GM23338 (cell line): ENCODE results near the gene FOXQ1. TPM values are rescaled to one million over a fixed set of nuclear protein-coding genes. Genes with fewer than 3 reads are reported as not detected.
A peak's percentile ranks its signal among the peaks of the same experiment; 100 is the strongest.

ENCODE experiments used
- ATAC-seq: fragments of 200-7000 bp; cut with Tn5 transposase; 3 replicates; pipeline ENCODE4 v1.9.1; 2020
- DNase-seq: peaks from one replicate; pipeline ENCODE4 v3.0.0-alpha.2; 2015; ENCODE audit warnings: low spot score
- H2AFZ ChIP-seq: fragments of 200-600 bp; sonication (generic); 2 replicates; pipeline ENCODE4 v1.8.0; 2016; ENCODE audit warnings: antibody characterized with exemption, mild to moderate bottlenecking, moderate library complexity
- H3F3A ChIP-seq: fragments of 200-600 bp; sonication (generic); replicated peaks from 2 replicates; pipeline ENCODE4 v1.8.0; 2017; ENCODE audit warnings: antibody characterized with exemption, mixed run types, low read depth
- H3K27ac ChIP-seq: fragments of 200-600 bp; sonication (generic); 2 replicates; pipeline ENCODE4 v1.6.1; 2016; ENCODE audit warnings: low read depth
- H3K27me3 ChIP-seq: fragments of 200-600 bp; sonication (generic); 2 replicates; pipeline ENCODE4 v1.8.0; 2016; ENCODE audit warnings: mild to moderate bottlenecking, mixed run types, moderate library complexity; ENCODE audit not compliant: insufficient read depth
- H3K36me3 ChIP-seq: fragments of 200-600 bp; sonication (generic); 2 replicates; pipeline ENCODE4 v1.8.0; 2016; ENCODE audit warnings: mild to moderate bottlenecking; ENCODE audit not compliant: insufficient read depth
- H3K4me1 ChIP-seq: fragments of 200-600 bp; sonication (generic); 2 replicates; pipeline ENCODE4 v1.8.0; 2016; ENCODE audit warnings: mild to moderate bottlenecking, moderate library complexity; ENCODE audit not compliant: insufficient read depth
- H3K4me2 ChIP-seq: fragments of 200-600 bp; sonication (generic); 2 replicates; pipeline ENCODE4 v1.7.1; 2017; ENCODE audit warnings: mixed run types
- H3K4me3 ChIP-seq: fragments of 200-600 bp; sonication (generic); 2 replicates; pipeline ENCODE4 v1.6.1; 2016; ENCODE audit warnings: mixed run types
- H3K79me2 ChIP-seq: fragments of 200-600 bp; sonication (generic); replicated peaks from 2 replicates; pipeline ENCODE4 v1.8.0; 2017; ENCODE audit warnings: mild to moderate bottlenecking; ENCODE audit not compliant: insufficient read depth
- H3K9me2 ChIP-seq: fragments of 200-600 bp; sonication (generic); 2 replicates; pipeline ENCODE4 v1.8.0; 2017; ENCODE audit not compliant: insufficient read depth
- H4K20me1 ChIP-seq: fragments of 200-600 bp; sonication (generic); replicated peaks from 2 replicates; pipeline ENCODE4 v1.8.0; 2017; ENCODE audit warnings: mild to moderate bottlenecking; ENCODE audit not compliant: insufficient read depth
- H3K27ac Mint-ChIP-seq: 2 replicates; pipeline ENCODE4 v1.8.0; 2020; ENCODE audit warnings: inconsistent platforms, mild to moderate bottlenecking, moderate library complexity, mixed read lengths
- H3K27me3 Mint-ChIP-seq: 3 replicates; pipeline ENCODE4 v1.8.0; 2022; ENCODE audit warnings: low read depth, mild to moderate bottlenecking, moderate library complexity, mixed read lengths, inconsistent platforms; ENCODE audit not compliant: insufficient read depth, poor library complexity
- H3K36me3 Mint-ChIP-seq: 3 replicates; pipeline ENCODE4 v1.8.0; 2021; ENCODE audit warnings: low read depth, mild to moderate bottlenecking, inconsistent platforms, moderate library complexity, mixed read lengths
- H3K4me1 Mint-ChIP-seq: 3 replicates; pipeline ENCODE4 v1.8.0; 2020; ENCODE audit warnings: mild to moderate bottlenecking, inconsistent platforms, mixed read lengths
- H3K4me3 Mint-ChIP-seq: 3 replicates; pipeline ENCODE4 v1.8.0; 2021; ENCODE audit warnings: moderate library complexity, mild to moderate bottlenecking, inconsistent platforms, mixed read lengths
- H3K9me3 Mint-ChIP-seq: 3 replicates; pipeline ENCODE4 v1.8.0; 2020; ENCODE audit warnings: moderate library complexity, mild to moderate bottlenecking, inconsistent platforms, mixed read lengths
- CREB1 ChIP-seq: fragments of 250-450 bp; sonication (Bioruptor Pico); IDR thresholded peaks from 2 replicates; pipeline ENCODE4 v1.5.0; 2020; ENCODE audit warnings: low read depth, mild to moderate bottlenecking, moderate library complexity
- EZH2 ChIP-seq: fragments of 200-600 bp; sonication (generic); IDR thresholded peaks from one replicate; pipeline ENCODE4 v1.8.0; 2017; ENCODE audit warnings: antibody characterized with exemption, mild to moderate bottlenecking, low read depth; ENCODE audit not compliant: unreplicated experiment
- EZH2phosphoT487 ChIP-seq: fragments of 200-600 bp; sonication (generic); IDR thresholded peaks from one replicate; pipeline ENCODE4 v1.8.1; 2018; ENCODE audit warnings: antibody characterized with exemption; ENCODE audit not compliant: unreplicated experiment
- JUNB ChIP-seq: IDR thresholded peaks from one replicate; pipeline ENCODE4 v1.6.1; 2016; ENCODE audit warnings: antibody characterized with exemption; ENCODE audit not compliant: unreplicated experiment
- NANOG ChIP-seq: IDR thresholded peaks from 2 replicates; pipeline ENCODE4 v1.6.1; 2016; ENCODE audit warnings: antibody characterized with exemption, borderline replicate concordance
- POLR2AphosphoS5 ChIP-seq: IDR thresholded peaks from 2 replicates; pipeline ENCODE4 v1.6.1; 2016; ENCODE audit warnings: antibody characterized with exemption, low read depth
- ZNF114 ChIP-seq: fragments of 250-450 bp; sonication (Bioruptor Pico); IDR thresholded peaks from 2 replicates; pipeline ENCODE4 v1.5.0; 2020; ENCODE audit warnings: mild to moderate bottlenecking, moderate library complexity
- ZNF331 ChIP-seq: fragments of 250-450 bp; sonication (Bioruptor Pico); IDR thresholded peaks from 2 replicates; pipeline ENCODE4 v1.5.0; 2020; ENCODE audit warnings: low read depth, mild to moderate bottlenecking, moderate library complexity
- polyA plus RNA-seq: library from polyadenylated mRNA; unstranded; fragments of >200 nt; fragmentation: Nextera tagmentation; extraction: Ambion mirVana; gene quantifications from 2 replicates; pipeline ENCODE4 v1.2.1, GENCODE V29; 2016
- total RNA-seq: library from RNA; depleted of rRNA; stranded (reverse); fragments of >200 nt; shearing (Covaris generic); gene quantifications from 2 replicates; pipeline ENCODE4 v1.2.3, GENCODE V29; 2014
- TF ChIP-seq, protein P1 (sequence below), 2 experiments: fragments of 200-600 bp in 1 of 2; sonication (generic) in 1 of 2; conservative IDR thresholded peaks; 2 replicates each; pipeline versions ENCODE4 v1.5.1 to v1.6.1; 2016 to 2017; ENCODE audit warnings: antibody characterized with exemption in 2 of 2, low read depth in 2 of 2, mild to moderate bottlenecking in 2 of 2, moderate library complexity in 1 of 2
- TF ChIP-seq, protein P2 (sequence below): IDR thresholded peaks from 2 replicates; pipeline ENCODE4 v1.6.1; 2016; ENCODE audit warnings: antibody characterized with exemption
- TF ChIP-seq, protein P3 (sequence below): fragments of 250-450 bp; sonication (Bioruptor Pico); IDR thresholded peaks from 2 replicates; pipeline ENCODE4 v1.5.0; 2020; ENCODE audit warnings: mild to moderate bottlenecking, moderate library complexity

FOXQ1 gene
- total and polyA plus RNA-seq, 2 experiments from 2014 or later: not detected

DNA sequence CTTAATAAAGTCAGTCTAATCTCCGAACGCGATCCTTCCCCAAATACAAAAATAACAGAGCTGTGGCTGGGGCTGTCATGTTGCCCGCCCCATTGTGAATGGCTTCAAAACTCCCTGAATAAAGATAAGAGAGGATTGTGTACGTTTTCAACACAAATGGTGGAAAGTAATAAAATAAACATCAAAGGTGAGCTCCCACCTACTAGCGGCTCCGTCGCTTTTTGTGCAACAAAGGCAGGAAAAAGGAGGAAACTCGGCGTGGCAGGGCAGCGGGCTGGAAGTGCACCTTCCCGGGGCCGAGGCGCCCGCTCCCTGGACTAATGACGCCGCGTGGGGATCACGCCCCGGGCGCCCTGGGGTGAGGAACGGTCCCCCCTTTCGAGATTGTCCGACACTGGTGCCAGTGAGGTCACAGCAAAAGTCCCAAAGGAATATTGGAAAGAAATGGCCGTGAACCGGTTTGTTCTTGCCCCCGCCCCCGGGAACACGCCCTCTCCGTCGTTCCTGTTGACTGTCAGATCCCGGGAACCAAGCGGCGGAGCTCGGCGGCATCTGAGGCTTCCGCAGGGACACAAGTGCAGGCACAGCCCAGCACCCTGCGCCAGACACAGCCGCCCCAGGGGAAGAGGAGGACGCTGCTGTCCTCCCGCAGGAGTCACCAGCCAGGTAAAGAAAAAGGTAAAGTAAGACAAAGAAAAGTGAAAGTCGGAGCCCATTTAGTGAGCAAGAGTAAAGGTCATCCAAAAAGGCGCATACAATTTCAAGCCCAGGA is 1.1 kb upstream of the FOXQ1 start:
- Histone ChIP-seq H3F3A (peaks cover 6% of the 10 kb centered on the region; the same call in 1 of the 2 replicates), H4K20me1 (peaks cover 16% of the 10 kb centered on the region), H3K9me2 (no peaks in the 10 kb centered on the region), H2AFZ (peak overlapping the region; percentile 72), H3K79me2 (no peaks in the 10 kb centered on the region), H3K4me2 (peak overlapping the region; percentile 91), H3K27me3 (peaks cover 88% of the 10 kb centered on the region), H3K4me3 (peak overlapping the region; percentile 67), H3K4me1 (peaks cover 20% of the 10 kb centered on the region), H3K27ac (no peak overlapping the region), H3K36me3 (no peaks in the 10 kb centered on the region)
- Mint-ChIP-seq H3K36me3 (no peaks in the 10 kb centered on the region; the same call in 2 of the 3 replicates), H3K9me3 (peaks cover 3% of the 10 kb centered on the region; the same call in 2 of the 3 replicates), H3K4me1 (peaks cover 15% of the 10 kb centered on the region), H3K27ac (no peak overlapping the region), H3K4me3 (peak overlapping the region; percentile 74), H3K27me3 (peaks cover 73% of the 10 kb centered on the region)
- ATAC-seq (peak; percentile 19), DNase-seq (peak; percentile 66)
- TF ChIP-seq ZNF114 (no peak), EZH2 (peak; percentile 78)

GRCh38 chr6:1312203-1312472 is 240 bp downstream of the FOXQ1 start:
- peaks cover 20% of the 10 kb centered on the region for H4K20me1 ChIP-seq
- H3K4me3 Mint-ChIP-seq: peak overlapping the region; percentile 66
- ATAC-seq: no peak; the same call in 2 of the 3 replicates
- H3K9me2 ChIP-seq: no peaks in the 10 kb centered on the region
- H3F3A ChIP-seq: peaks cover 6% of the 10 kb centered on the region; the same call in 1 of the 2 replicates
- peak overlapping the region; percentile 91 for H3K4me2 ChIP-seq
- no peak overlapping the region for H3K27ac Mint-ChIP-seq
- peaks cover 8% of the 10 kb centered on the region for H3K9me3 Mint-ChIP-seq
- H3K4me3 ChIP-seq: peak overlapping the region; percentile 67
- H3K27ac ChIP-seq: no peak overlapping the region
- peak overlapping the region; percentile 84 for H2AFZ ChIP-seq
- H3K36me3 ChIP-seq: no peaks in the 10 kb centered on the region
- no peaks in the 10 kb centered on the region for H3K79me2 ChIP-seq
- H3K27me3 ChIP-seq: peaks cover 91% of the 10 kb centered on the region
- peaks cover 82% of the 10 kb centered on the region for H3K27me3 Mint-ChIP-seq
- H3K4me1 ChIP-seq: peaks cover 24% of the 10 kb centered on the region
- no peak for DNase-seq
- peaks cover 20% of the 10 kb centered on the region for H3K4me1 Mint-ChIP-seq
- no peaks in the 10 kb centered on the region; the same call in 2 of the 3 replicates for H3K36me3 Mint-ChIP-seq
- TF ChIP-seq, protein P1, sequence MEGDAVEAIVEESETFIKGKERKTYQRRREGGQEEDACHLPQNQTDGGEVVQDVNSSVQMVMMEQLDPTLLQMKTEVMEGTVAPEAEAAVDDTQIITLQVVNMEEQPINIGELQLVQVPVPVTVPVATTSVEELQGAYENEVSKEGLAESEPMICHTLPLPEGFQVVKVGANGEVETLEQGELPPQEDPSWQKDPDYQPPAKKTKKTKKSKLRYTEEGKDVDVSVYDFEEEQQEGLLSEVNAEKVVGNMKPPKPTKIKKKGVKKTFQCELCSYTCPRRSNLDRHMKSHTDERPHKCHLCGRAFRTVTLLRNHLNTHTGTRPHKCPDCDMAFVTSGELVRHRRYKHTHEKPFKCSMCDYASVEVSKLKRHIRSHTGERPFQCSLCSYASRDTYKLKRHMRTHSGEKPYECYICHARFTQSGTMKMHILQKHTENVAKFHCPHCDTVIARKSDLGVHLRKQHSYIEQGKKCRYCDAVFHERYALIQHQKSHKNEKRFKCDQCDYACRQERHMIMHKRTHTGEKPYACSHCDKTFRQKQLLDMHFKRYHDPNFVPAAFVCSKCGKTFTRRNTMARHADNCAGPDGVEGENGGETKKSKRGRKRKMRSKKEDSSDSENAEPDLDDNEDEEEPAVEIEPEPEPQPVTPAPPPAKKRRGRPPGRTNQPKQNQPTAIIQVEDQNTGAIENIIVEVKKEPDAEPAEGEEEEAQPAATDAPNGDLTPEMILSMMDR (conservative IDR thresholded peaks at IDR 0.05; ENCODE audit: low read depth in 2 of 2): no peak
- TF ChIP-seq POLR2AphosphoS5 (no peak), CREB1 (CRISPR knock-in tag) (no peak), EZH2phosphoT487 (no peak), ZNF331 (CRISPR knock-in tag) (no peak), JUNB (no peak), NANOG (no peak)
- TF ChIP-seq, protein P2, sequence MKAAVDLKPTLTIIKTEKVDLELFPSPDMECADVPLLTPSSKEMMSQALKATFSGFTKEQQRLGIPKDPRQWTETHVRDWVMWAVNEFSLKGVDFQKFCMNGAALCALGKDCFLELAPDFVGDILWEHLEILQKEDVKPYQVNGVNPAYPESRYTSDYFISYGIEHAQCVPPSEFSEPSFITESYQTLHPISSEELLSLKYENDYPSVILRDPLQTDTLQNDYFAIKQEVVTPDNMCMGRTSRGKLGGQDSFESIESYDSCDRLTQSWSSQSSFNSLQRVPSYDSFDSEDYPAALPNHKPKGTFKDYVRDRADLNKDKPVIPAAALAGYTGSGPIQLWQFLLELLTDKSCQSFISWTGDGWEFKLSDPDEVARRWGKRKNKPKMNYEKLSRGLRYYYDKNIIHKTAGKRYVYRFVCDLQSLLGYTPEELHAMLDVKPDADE: no peak
- TF ChIP-seq, protein P3, sequence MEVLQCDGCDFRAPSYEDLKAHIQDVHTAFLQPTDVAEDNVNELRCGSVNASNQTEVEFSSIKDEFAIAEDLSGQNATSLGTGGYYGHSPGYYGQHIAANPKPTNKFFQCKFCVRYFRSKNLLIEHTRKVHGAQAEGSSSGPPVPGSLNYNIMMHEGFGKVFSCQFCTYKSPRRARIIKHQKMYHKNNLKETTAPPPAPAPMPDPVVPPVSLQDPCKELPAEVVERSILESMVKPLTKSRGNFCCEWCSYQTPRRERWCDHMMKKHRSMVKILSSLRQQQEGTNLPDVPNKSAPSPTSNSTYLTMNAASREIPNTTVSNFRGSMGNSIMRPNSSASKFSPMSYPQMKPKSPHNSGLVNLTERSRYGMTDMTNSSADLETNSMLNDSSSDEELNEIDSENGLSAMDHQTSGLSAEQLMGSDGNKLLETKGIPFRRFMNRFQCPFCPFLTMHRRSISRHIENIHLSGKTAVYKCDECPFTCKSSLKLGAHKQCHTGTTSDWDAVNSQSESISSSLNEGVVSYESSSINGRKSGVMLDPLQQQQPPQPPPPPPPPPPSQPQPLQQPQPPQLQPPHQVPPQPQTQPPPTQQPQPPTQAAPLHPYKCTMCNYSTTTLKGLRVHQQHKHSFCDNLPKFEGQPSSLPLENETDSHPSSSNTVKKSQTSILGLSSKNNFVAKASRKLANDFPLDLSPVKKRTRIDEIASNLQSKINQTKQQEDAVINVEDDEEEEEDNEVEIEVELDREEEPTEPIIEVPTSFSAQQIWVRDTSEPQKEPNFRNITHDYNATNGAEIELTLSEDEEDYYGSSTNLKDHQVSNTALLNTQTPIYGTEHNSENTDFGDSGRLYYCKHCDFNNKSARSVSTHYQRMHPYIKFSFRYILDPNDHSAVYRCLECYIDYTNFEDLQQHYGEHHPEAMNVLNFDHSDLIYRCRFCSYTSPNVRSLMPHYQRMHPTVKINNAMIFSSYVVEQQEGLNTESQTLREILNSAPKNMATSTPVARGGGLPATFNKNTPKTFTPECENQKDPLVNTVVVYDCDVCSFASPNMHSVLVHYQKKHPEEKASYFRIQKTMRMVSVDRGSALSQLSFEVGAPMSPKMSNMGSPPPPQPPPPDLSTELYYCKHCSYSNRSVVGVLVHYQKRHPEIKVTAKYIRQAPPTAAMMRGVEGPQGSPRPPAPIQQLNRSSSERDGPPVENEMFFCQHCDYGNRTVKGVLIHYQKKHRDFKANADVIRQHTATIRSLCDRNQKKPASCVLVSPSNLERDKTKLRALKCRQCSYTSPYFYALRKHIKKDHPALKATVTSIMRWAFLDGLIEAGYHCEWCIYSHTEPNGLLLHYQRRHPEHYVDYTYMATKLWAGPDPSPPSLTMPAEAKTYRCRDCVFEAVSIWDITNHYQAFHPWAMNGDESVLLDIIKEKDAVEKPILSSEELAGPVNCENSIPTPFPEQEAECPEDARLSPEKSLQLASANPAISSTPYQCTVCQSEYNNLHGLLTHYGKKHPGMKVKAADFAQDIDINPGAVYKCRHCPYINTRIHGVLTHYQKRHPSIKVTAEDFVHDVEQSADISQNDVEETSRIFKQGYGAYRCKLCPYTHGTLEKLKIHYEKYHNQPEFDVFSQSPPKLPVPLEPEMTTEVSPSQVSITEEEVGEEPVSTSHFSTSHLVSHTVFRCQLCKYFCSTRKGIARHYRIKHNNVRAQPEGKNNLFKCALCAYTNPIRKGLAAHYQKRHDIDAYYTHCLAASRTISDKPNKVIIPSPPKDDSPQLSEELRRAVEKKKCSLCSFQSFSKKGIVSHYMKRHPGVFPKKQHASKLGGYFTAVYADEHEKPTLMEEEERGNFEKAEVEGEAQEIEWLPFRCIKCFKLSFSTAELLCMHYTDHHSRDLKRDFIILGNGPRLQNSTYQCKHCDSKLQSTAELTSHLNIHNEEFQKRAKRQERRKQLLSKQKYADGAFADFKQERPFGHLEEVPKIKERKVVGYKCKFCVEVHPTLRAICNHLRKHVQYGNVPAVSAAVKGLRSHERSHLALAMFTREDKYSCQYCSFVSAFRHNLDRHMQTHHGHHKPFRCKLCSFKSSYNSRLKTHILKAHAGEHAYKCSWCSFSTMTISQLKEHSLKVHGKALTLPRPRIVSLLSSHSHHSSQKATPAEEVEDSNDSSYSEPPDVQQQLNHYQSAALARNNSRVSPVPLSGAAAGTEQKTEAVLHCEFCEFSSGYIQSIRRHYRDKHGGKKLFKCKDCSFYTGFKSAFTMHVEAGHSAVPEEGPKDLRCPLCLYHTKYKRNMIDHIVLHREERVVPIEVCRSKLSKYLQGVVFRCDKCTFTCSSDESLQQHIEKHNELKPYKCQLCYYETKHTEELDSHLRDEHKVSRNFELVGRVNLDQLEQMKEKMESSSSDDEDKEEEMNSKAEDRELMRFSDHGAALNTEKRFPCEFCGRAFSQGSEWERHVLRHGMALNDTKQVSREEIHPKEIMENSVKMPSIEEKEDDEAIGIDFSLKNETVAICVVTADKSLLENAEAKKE (CRISPR knock-in tag): no peak
